DOHH2 (cell line): ENCODE results near the gene PDZK1IP1.

Experiments
- H3F3A ChIP-seq: fragments of 200-600 bp; sonication (generic), shearing (Covaris generic); 2 replicates; pipeline ENCODE4 v1.6.0; 2016; ENCODE audit warnings: antibody characterized with exemption, mild to moderate bottlenecking; ENCODE audit not compliant: control insufficient read depth, insufficient read depth
- H3K27ac ChIP-seq: fragments of 200-600 bp; sonication (generic); 2 replicates; pipeline ENCODE4 v1.5.1; 2014; ENCODE audit warnings: low read depth, mild to moderate bottlenecking, low read length, moderate library complexity
- H3K27me3 ChIP-seq: fragments of 200-600 bp; sonication (generic); 2 replicates; pipeline ENCODE4 v1.6.1; 2014; ENCODE audit warnings: mild to moderate bottlenecking, low read length, mixed read lengths; ENCODE audit not compliant: control insufficient read depth
- H3K36me3 ChIP-seq: fragments of 200-600 bp; sonication (generic); 2 replicates; pipeline ENCODE4 v1.6.1; 2014; ENCODE audit warnings: mild to moderate bottlenecking, low read length, moderate library complexity, mixed read lengths; ENCODE audit not compliant: control insufficient read depth
- H3K4me1 ChIP-seq: fragments of 200-600 bp; sonication (generic); 2 replicates; pipeline ENCODE4 v1.6.1; 2014; ENCODE audit warnings: mild to moderate bottlenecking, low read length, mixed read lengths; ENCODE audit not compliant: control insufficient read depth
- H3K4me2 ChIP-seq: fragments of 200-600 bp; sonication (generic); 2 replicates; pipeline ENCODE4 v1.6.0; 2014; ENCODE audit warnings: mild to moderate bottlenecking, low read length, moderate library complexity
- H3K4me3 ChIP-seq: fragments of 200-600 bp; sonication (generic); 2 replicates; pipeline ENCODE4 v1.5.1; 2014; ENCODE audit warnings: mild to moderate bottlenecking, low read length, mixed read lengths
- H3K79me2 ChIP-seq: fragments of 200-600 bp; sonication (generic); 2 replicates; pipeline ENCODE4 v1.6.1; 2014; ENCODE audit warnings: mild to moderate bottlenecking, low read length, mixed read lengths; ENCODE audit not compliant: control insufficient read depth
- H3K9me2 ChIP-seq: fragments of 200-600 bp; sonication (generic); replicated peaks from 2 replicates; pipeline ENCODE4 v1.6.1; 2014; ENCODE audit warnings: mild to moderate bottlenecking, low read length, mixed read lengths; ENCODE audit not compliant: control insufficient read depth
- H3K9me3 ChIP-seq: fragments of 200-600 bp; sonication (generic); 2 replicates; pipeline ENCODE4 v1.6.1; 2014; ENCODE audit warnings: antibody characterized with exemption, low read length, mixed read lengths; ENCODE audit not compliant: control insufficient read depth, insufficient read depth
- H4K20me1 ChIP-seq: fragments of 200-600 bp; sonication (generic); 2 replicates; pipeline ENCODE4 v1.6.0; 2014; ENCODE audit warnings: low read depth, mild to moderate bottlenecking, antibody characterized with exemption, low read length, moderate library complexity; ENCODE audit not compliant: control insufficient read depth, insufficient read depth
- CTCF ChIP-seq: fragments of 200-600 bp; sonication (generic); IDR thresholded peaks from one replicate; pipeline ENCODE4 v1.5.1; 2014; ENCODE audit warnings: antibody characterized with exemption, mild to moderate bottlenecking, low read depth, low read length; ENCODE audit not compliant: poor library complexity, severe bottlenecking
- EZH2phosphoT487 ChIP-seq: fragments of 200-600 bp; sonication (generic); IDR thresholded peaks from 2 replicates; pipeline ENCODE4 v1.6.1; 2017; ENCODE audit warnings: borderline replicate concordance, mild to moderate bottlenecking, antibody characterized with exemption, low read length, moderate library complexity, mixed read lengths

The PDZK1IP1 gene

GRCh38 chr1:47172782-47173181 is 17.1 kb downstream of the PDZK1IP1 start:
- H3K27me3 ChIP-seq, result no peaks in the 10 kb centered on the region
- H3K9me3 ChIP-seq, result no peaks in the 10 kb centered on the region
- TF ChIP-seq CTCF (no peak), EZH2phosphoT487 (no peak)
- H3K4me2 ChIP-seq, result no peak overlapping the region
- H3F3A ChIP-seq, result no peaks in the 10 kb centered on the region
- H4K20me1 ChIP-seq, result no peaks in the 10 kb centered on the region
- H3K79me2 ChIP-seq, result no peaks in the 10 kb centered on the region
- H3K4me1 ChIP-seq, result no peaks in the 10 kb centered on the region
- no peak overlapping the region for H3K27ac ChIP-seq
- H3K36me3 ChIP-seq, result no peaks in the 10 kb centered on the region
- no peaks in the 10 kb centered on the region for H3K9me2 ChIP-seq
- no peak overlapping the region for H3K4me3 ChIP-seq

- Histone ChIP-seq H4K20me1 (no peaks in the 10 kb centered on the region), H3K9me2 (no peaks in the 10 kb centered on the region), H3K9me3 (no peaks in the 10 kb centered on the region), H3K79me2 (no peaks in the 10 kb centered on the region), H3K36me3 (no peaks in the 10 kb centered on the region), H3K4me1 (no peaks in the 10 kb centered on the region), H3K4me2 (no peak overlapping the region), H3K27ac (no peak overlapping the region), H3K27me3 (peaks cover 2% of the 10 kb centered on the region; the same call in 1 of the 2 replicates), H3F3A (no peaks in the 10 kb centered on the region), H3K4me3 (no peak overlapping the region)
- no peak for TF ChIP-seq CTCF
- TF ChIP-seq EZH2phosphoT487, result no peak
Observed at GRCh38 chr1:47164552-47164951, 25.3 kb downstream of the PDZK1IP1 start.

GRCh38 chr1:47161298-47162040 is 28.4 kb downstream of the PDZK1IP1 start:
- no peak overlapping the region for H3K4me2 ChIP-seq
- H3K27ac ChIP-seq, result no peak overlapping the region
- H4K20me1 ChIP-seq, result no peaks in the 10 kb centered on the region
- no peaks in the 10 kb centered on the region for H3K9me2 ChIP-seq
- TF ChIP-seq CTCF (no peak), EZH2phosphoT487 (no peak)
- H3K79me2 ChIP-seq, result no peaks in the 10 kb centered on the region
- H3F3A ChIP-seq, result no peaks in the 10 kb centered on the region
- H3K36me3 ChIP-seq, result no peaks in the 10 kb centered on the region
- no peaks in the 10 kb centered on the region for H3K4me1 ChIP-seq
- peaks cover 2% of the 10 kb centered on the region; the same call in 1 of the 2 replicates for H3K27me3 ChIP-seq
- no peaks in the 10 kb centered on the region for H3K9me3 ChIP-seq
- no peak overlapping the region for H3K4me3 ChIP-seq
